Right lobe of liver (tissue), 6 donors: ENCODE results near the gene TNNC2. TPM values are rescaled to one million over a fixed set of nuclear protein-coding genes. Genes with fewer than 3 reads are reported as not detected.

Source experiments
- ATAC-seq, 4 donors: fragments of 200-7000 bp; cut with Tn5 transposase; one replicate each; pipeline ENCODE4 v1.9.1; 2020; ENCODE audit warnings: mild to moderate bottlenecking in 4 of 4, moderate library complexity in 4 of 4
- DNase-seq, 3 donors: peaks; one replicate each; pipeline ENCODE4 v3.0.0-alpha.2; 2020
- H3K27ac ChIP-seq, 3 donors: fragments of 200-600 bp; one replicate each; pipeline ENCODE4 v1.8.0; 2022
- H3K27me3 ChIP-seq, 2 donors: fragments of 200-600 bp; one replicate each; pipeline ENCODE4 v1.8.0; 2022
- H3K36me3 ChIP-seq, 4 donors: fragments of 200-600 bp; sonication (generic) in 1 of 4; one replicate each; pipeline versions ENCODE4 v1.5.1 to v1.8.0; 2017 to 2022; ENCODE audit warnings: control low read depth in 1 of 4
- H3K4me1 ChIP-seq, 4 donors: fragments of 200-600 bp; sonication (generic) in 1 of 4; one replicate each; pipeline versions ENCODE4 v1.5.1 to v1.8.0; 2017 to 2022; ENCODE audit warnings: control low read depth in 1 of 4
- H3K4me3 ChIP-seq, 3 donors: fragments of 200-600 bp; one replicate each; pipeline ENCODE4 v1.8.0; 2022
- H3K9me3 ChIP-seq, 4 donors: fragments of 200-600 bp; sonication (generic) in 1 of 4; one replicate each; pipeline versions ENCODE4 v1.5.1 to v1.8.0; 2017 to 2022; ENCODE audit warnings: control low read depth in 1 of 4
- CTCF ChIP-seq, 4 donors: fragments of 200-600 bp in 3 of 4; fragments of 450-650 bp in 1 of 4; IDR thresholded peaks; one replicate each; pipeline versions ENCODE4 v1.5.1 to v1.8.0; 2016 to 2022; ENCODE audit warnings: antibody characterized with exemption in 4 of 4, mild to moderate bottlenecking in 2 of 4
- POLR2A ChIP-seq: fragments of 450-650 bp; IDR thresholded peaks from one replicate; pipeline ENCODE4 v1.6.1; 2017; ENCODE audit warnings: antibody characterized with exemption, mild to moderate bottlenecking
- WGBS: methylation state at CpG from one replicate; pipeline ENCODE4 v1.1.6; 2018; ENCODE audit warnings: low coverage, low lambda C conversion rate; ENCODE audit not compliant: insufficient coverage; ENCODE audit errors: missing lambda C conversion rate; 5-methylcytosine and 5-hydroxymethylcytosine counted together
- intact Hi-C, 2 donors: fragments of 100-400 bp; cut with DNase I; formaldehyde crosslinking; loops; one replicate each; pipeline versions ENCODE4 v1.11.2 to v1.14.1; 2022
- total RNA-seq, 6 experiments: library from RNA; depleted of rRNA in 2 of 6; stranded (reverse); fragments of >200 nt in 2 of 6; fragmentation: NEBNext Ultra II Directional in 3 of 6; extraction: Animal tissue kit (Norgen Biotek cat#: 25700) in 3 of 6; gene quantifications; one replicate each; pipeline versions ENCODE4 v1.1.0 to v1.2.4, GENCODE V29; 2016 to 2023
- donor health status: DM: no; HTN: yes; CAD: no.
- donor health status: DM: no; HTN: no; CAD: no.
- donor health status: DM: no; HTN: no; CAD: no.
- donor health status: DM: no; HTN: yes; CAD: no.
- donor health status: DM: no; HTN: yes; CAD: no.

The TNNC2 gene
- total RNA-seq, 6 experiments from 2014 or later, result 0.37 to 3.5 (median 0.86) TPM; not detected in 3

DNA sequence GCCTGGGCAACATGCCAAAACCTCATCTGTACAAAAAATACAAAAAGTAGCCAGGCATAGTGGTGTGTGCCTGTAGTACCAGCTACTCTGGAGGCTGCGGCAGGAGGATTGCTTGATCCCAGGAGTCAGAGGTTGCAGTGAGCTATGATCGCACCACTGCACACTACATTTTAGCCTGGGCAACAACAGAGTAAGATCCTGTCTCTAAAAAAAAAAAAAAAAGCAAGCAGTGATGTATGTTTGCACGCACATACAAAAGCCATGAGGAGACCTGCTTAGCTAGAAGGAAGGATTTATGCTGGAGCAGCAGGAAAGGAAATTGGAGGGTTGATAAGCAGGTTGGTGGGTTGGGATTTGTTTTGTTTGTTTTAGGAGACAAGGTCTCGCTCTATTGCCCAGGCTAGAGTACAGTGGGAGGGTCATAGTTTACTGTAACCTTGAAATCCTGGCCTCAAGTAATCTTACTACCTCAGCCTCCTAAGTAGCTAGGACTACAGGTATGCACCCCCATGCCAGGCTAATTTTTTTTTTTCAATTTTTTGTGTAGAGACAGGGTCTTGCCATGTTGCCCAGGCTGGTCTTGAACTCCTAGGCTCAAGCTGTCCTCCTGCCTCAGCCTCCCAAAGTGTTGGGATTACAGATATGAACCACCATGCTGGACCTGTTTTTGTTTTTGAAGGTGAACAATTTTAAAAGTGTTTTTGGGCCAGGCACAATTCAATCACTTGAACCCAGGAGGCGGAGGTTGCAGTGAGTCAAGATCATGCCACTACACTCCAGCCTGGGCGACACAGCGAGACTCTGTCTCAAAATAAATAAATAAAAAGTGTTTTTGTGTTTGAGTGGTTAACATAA, 34.3 kb upstream of the TNNC2 start:
- Histone ChIP-seq H3K9me3 (no peaks in the 10 kb centered on the region), H3K27me3 (no peaks in the 10 kb centered on the region), H3K4me1 (peaks cover 0 to 10% (median 1%) of the 10 kb centered on the region in 4 donors), H3K4me3 (no peak overlapping the region), H3K36me3 (no peaks in the 10 kb centered on the region), H3K27ac (no peak overlapping the region)
- DNase-seq, result no peak
- 85% methylated on average over 6 of the region's 7 CpGs for WGBS
- no peak for ATAC-seq
- TF ChIP-seq POLR2A (no peak), CTCF (IDR thresholded peaks at IDR 0.05) (no peak)
- intact Hi-C loops, result no loop called here

- DNase-seq, result no peak
- H3K9me3 ChIP-seq, result no peaks in the 10 kb centered on the region
- H3K36me3 ChIP-seq, result no peaks in the 10 kb centered on the region
- 67% methylated on average over 6 of the region's 7 CpGs for WGBS
- no peak overlapping the region for H3K27ac ChIP-seq
- no peaks in the 10 kb centered on the region for H3K27me3 ChIP-seq
- TF ChIP-seq CTCF (IDR thresholded peaks at IDR 0.05) (no peak), POLR2A (no peak)
- no peak for ATAC-seq
- peaks cover 0 to 17% (median 5%) of the 10 kb centered on the region in 4 donors for H3K4me1 ChIP-seq
- no peak overlapping the region for H3K4me3 ChIP-seq
- intact Hi-C loops, result no loop called here
Measured at GRCh38 chr20:45860560-45861220, 33.6 kb upstream of the TNNC2 start.

GRCh38 chr20:45859916-45860315, 32.8 kb upstream of the TNNC2 start:
- Histone ChIP-seq H3K9me3 (no peaks in the 10 kb centered on the region), H3K4me1 (peaks cover 0 to 21% (median 8%) of the 10 kb centered on the region in 4 donors), H3K4me3 (no peak overlapping the region), H3K36me3 (no peaks in the 10 kb centered on the region), H3K27me3 (no peaks in the 10 kb centered on the region), H3K27ac (no peak overlapping the region)
- ATAC-seq (no peak), DNase-seq (no peak)
- intact Hi-C loops, result no loop called here
- TF ChIP-seq POLR2A, result no peak
- no peak for TF ChIP-seq CTCF (IDR thresholded peaks at IDR 0.05)
- 96% methylated on average over 4 of the region's 5 CpGs for WGBS

- WGBS, result 17% methylated on average over 1 of the region's 13 CpGs
- peak overlapping the region; percentile 64 to 86 (median 69) for H3K27ac ChIP-seq
- peaks cover 0 to 21% (median 8%) of the 10 kb centered on the region in 4 donors for H3K4me1 ChIP-seq
- H3K36me3 ChIP-seq, result no peaks in the 10 kb centered on the region
- peak overlapping the region; percentile 92 to 93 (median 93) for H3K4me3 ChIP-seq
- no peak for TF ChIP-seq POLR2A
- no peak for TF ChIP-seq CTCF (IDR thresholded peaks at IDR 0.05)
- no peaks in the 10 kb centered on the region for H3K9me3 ChIP-seq
- intact Hi-C loops, result no loop called here
- H3K27me3 ChIP-seq, result no peaks in the 10 kb centered on the region
- ATAC-seq, result peak in 3 of 4 donors; percentile 10 to 31 (median 23)
- peak in 1 of 3 donors; percentile 55 for DNase-seq
Measured at GRCh38 chr20:45857882-45858216, 30.7 kb upstream of the TNNC2 start.
